ENCODE results near the gene DNMT1. TPM values are rescaled to one million over a fixed set of nuclear protein-coding genes. Genes with fewer than 3 reads are reported as not detected.

DNMT1 gene
- polyA plus RNA-seq, 2 donors = 32.1 to 42.6 TPM

- Histone ChIP-seq H3K4me1 (ENCODE audit: control insufficient read depth in 2 of 2, insufficient read depth in 2 of 2, low read length in 1 of 2) (peaks cover 0 to 7% of the 10 kb centered on the region in 2 donors), H3K36me3 (ENCODE audit: control insufficient read depth in 2 of 2, insufficient read depth in 2 of 2, low read length in 1 of 2) (peaks cover 18 to 69% of the 10 kb centered on the region in 2 donors), H3K27me3 (ENCODE audit: control insufficient read depth in 1 of 2, insufficient read depth in 2 of 2, low read length in 2 of 2) (no peaks in the 10 kb centered on the region), H3K4me3 (ENCODE audit: low read depth in 1 of 2, low read length in 2 of 2) (no peak overlapping the region), H3K9me3 (ENCODE audit: control insufficient read depth in 2 of 2, insufficient read depth in 1 of 2, low read depth in 1 of 2, low read length in 1 of 2) (no peaks in the 10 kb centered on the region), H3K27ac (ENCODE audit: low read depth in 2 of 2, low read length in 1 of 2) (no peak overlapping the region)
- 94 to 95% methylated on average over 23 of the region's 23 CpGs for WGBS, 2 donors
These were observed 54.8 kb downstream of the DNMT1 start for GRCh38 chr19:10139952-10140351.

GRCh38 chr19:10138879-10139795, 55.6 kb downstream of the DNMT1 start:
- Histone ChIP-seq H3K36me3 (ENCODE audit: control insufficient read depth in 2 of 2, insufficient read depth in 2 of 2, low read length in 1 of 2) (peaks cover 17 to 64% of the 10 kb centered on the region in 2 donors), H3K4me3 (ENCODE audit: low read depth in 1 of 2, low read length in 2 of 2) (no peak overlapping the region), H3K27me3 (ENCODE audit: control insufficient read depth in 1 of 2, insufficient read depth in 2 of 2, low read length in 2 of 2) (no peaks in the 10 kb centered on the region), H3K9me3 (ENCODE audit: control insufficient read depth in 2 of 2, insufficient read depth in 1 of 2, low read depth in 1 of 2, low read length in 1 of 2) (no peaks in the 10 kb centered on the region), H3K27ac (ENCODE audit: low read depth in 2 of 2, low read length in 1 of 2) (no peak overlapping the region), H3K4me1 (ENCODE audit: control insufficient read depth in 2 of 2, insufficient read depth in 2 of 2, low read length in 1 of 2) (peaks cover 0 to 7% of the 10 kb centered on the region in 2 donors)
- 91 to 93% methylated on average over 27 of the region's 27 CpGs for WGBS, 2 donors

- H3K4me1 ChIP-seq (ENCODE audit: control insufficient read depth in 2 of 2, insufficient read depth in 2 of 2, low read length in 1 of 2) = peaks cover 0 to 7% of the 10 kb centered on the region in 2 donors
- H3K4me3 ChIP-seq (ENCODE audit: low read depth in 1 of 2, low read length in 2 of 2) = no peak overlapping the region
- no peaks in the 10 kb centered on the region for H3K27me3 ChIP-seq (ENCODE audit: control insufficient read depth in 1 of 2, insufficient read depth in 2 of 2, low read length in 2 of 2)
- H3K9me3 ChIP-seq (ENCODE audit: control insufficient read depth in 2 of 2, insufficient read depth in 1 of 2, low read depth in 1 of 2, low read length in 1 of 2) = no peaks in the 10 kb centered on the region
- 90 to 92% methylated on average over 38 of the region's 38 CpGs for WGBS, 2 donors
- H3K36me3 ChIP-seq (ENCODE audit: control insufficient read depth in 2 of 2, insufficient read depth in 2 of 2, low read length in 1 of 2) = peaks cover 12 to 63% of the 10 kb centered on the region in 2 donors
- H3K27ac ChIP-seq (ENCODE audit: low read depth in 2 of 2, low read length in 1 of 2) = no peak overlapping the region
These were observed 56.7 kb downstream of the DNMT1 start for GRCh38 chr19:10137751-10138682.

- H3K9me3 ChIP-seq (ENCODE audit: control insufficient read depth in 2 of 2, insufficient read depth in 1 of 2, low read depth in 1 of 2, low read length in 1 of 2) = no peaks in the 10 kb centered on the region
- H3K4me1 ChIP-seq (ENCODE audit: control insufficient read depth in 2 of 2, insufficient read depth in 2 of 2, low read length in 1 of 2) = peaks cover 0 to 7% of the 10 kb centered on the region in 2 donors
- no peak overlapping the region for H3K27ac ChIP-seq (ENCODE audit: low read depth in 2 of 2, low read length in 1 of 2)
- no peaks in the 10 kb centered on the region for H3K27me3 ChIP-seq (ENCODE audit: control insufficient read depth in 1 of 2, insufficient read depth in 2 of 2, low read length in 2 of 2)
- no peak overlapping the region for H3K4me3 ChIP-seq (ENCODE audit: low read depth in 1 of 2, low read length in 2 of 2)
- H3K36me3 ChIP-seq (ENCODE audit: control insufficient read depth in 2 of 2, insufficient read depth in 2 of 2, low read length in 1 of 2) = peaks cover 12 to 63% of the 10 kb centered on the region in 2 donors
- 95% methylated on average over 14 of the region's 14 CpGs for WGBS, 2 donors
These were observed 57.8 kb downstream of the DNMT1 start for GRCh38 chr19:10136936-10137335.

- peak overlapping the region in 1 of 2 donors; percentile 27 for H3K27ac ChIP-seq (ENCODE audit: low read depth in 2 of 2, low read length in 1 of 2)
- 76 to 84% methylated on average over 38 to 39 of the region's 39 CpGs for WGBS, 2 donors
- H3K27me3 ChIP-seq (ENCODE audit: control insufficient read depth in 1 of 2, insufficient read depth in 2 of 2, low read length in 2 of 2) = no peaks in the 10 kb centered on the region
- H3K36me3 ChIP-seq (ENCODE audit: control insufficient read depth in 2 of 2, insufficient read depth in 2 of 2, low read length in 1 of 2) = peaks cover 10 to 58% of the 10 kb centered on the region in 2 donors
- no peak overlapping the region for H3K4me3 ChIP-seq (ENCODE audit: low read depth in 1 of 2, low read length in 2 of 2)
- no peaks in the 10 kb centered on the region for H3K9me3 ChIP-seq (ENCODE audit: control insufficient read depth in 2 of 2, insufficient read depth in 1 of 2, low read depth in 1 of 2, low read length in 1 of 2)
- peaks cover 0 to 7% of the 10 kb centered on the region in 2 donors for H3K4me1 ChIP-seq (ENCODE audit: control insufficient read depth in 2 of 2, insufficient read depth in 2 of 2, low read length in 1 of 2)
These were observed 59.0 kb downstream of the DNMT1 start for GRCh38 chr19:10135551-10136334.

- Histone ChIP-seq H3K4me3 (ENCODE audit: low read depth in 1 of 2, low read length in 2 of 2) (no peak overlapping the region), H3K9me3 (ENCODE audit: control insufficient read depth in 2 of 2, insufficient read depth in 1 of 2, low read depth in 1 of 2, low read length in 1 of 2) (no peaks in the 10 kb centered on the region), H3K27me3 (ENCODE audit: control insufficient read depth in 1 of 2, insufficient read depth in 2 of 2, low read length in 2 of 2) (no peaks in the 10 kb centered on the region), H3K4me1 (ENCODE audit: control insufficient read depth in 2 of 2, insufficient read depth in 2 of 2, low read length in 1 of 2) (peaks cover 0 to 7% of the 10 kb centered on the region in 2 donors), H3K36me3 (ENCODE audit: control insufficient read depth in 2 of 2, insufficient read depth in 2 of 2, low read length in 1 of 2) (peaks cover 7 to 44% of the 10 kb centered on the region in 2 donors), H3K27ac (ENCODE audit: low read depth in 2 of 2, low read length in 1 of 2) (no peak overlapping the region)
- 90 to 93% methylated on average over 7 to 9 of the region's 9 CpGs for WGBS, 2 donors
These were observed 60.7 kb downstream of the DNMT1 start for GRCh38 chr19:10134040-10134439.

- no peaks in the 10 kb centered on the region for H3K9me3 ChIP-seq (ENCODE audit: control insufficient read depth in 2 of 2, insufficient read depth in 1 of 2, low read depth in 1 of 2, low read length in 1 of 2)
- H3K36me3 ChIP-seq (ENCODE audit: control insufficient read depth in 2 of 2, insufficient read depth in 2 of 2, low read length in 1 of 2) = peaks cover 3 to 41% of the 10 kb centered on the region in 2 donors
- no peaks in the 10 kb centered on the region for H3K27me3 ChIP-seq (ENCODE audit: control insufficient read depth in 1 of 2, insufficient read depth in 2 of 2, low read length in 2 of 2)
- WGBS, 2 donors = 85% methylated on average over 11 of the region's 11 CpGs
- H3K4me1 ChIP-seq (ENCODE audit: control insufficient read depth in 2 of 2, insufficient read depth in 2 of 2, low read length in 1 of 2) = peaks cover 0 to 7% of the 10 kb centered on the region in 2 donors
- H3K27ac ChIP-seq (ENCODE audit: low read depth in 2 of 2, low read length in 1 of 2) = no peak overlapping the region
- no peak overlapping the region for H3K4me3 ChIP-seq (ENCODE audit: low read depth in 1 of 2, low read length in 2 of 2)
These were observed 61.2 kb downstream of the DNMT1 start for GRCh38 chr19:10133596-10133995.

GRCh38 chr19:10132905-10133304, 61.8 kb downstream of the DNMT1 start:
- Histone ChIP-seq H3K4me3 (ENCODE audit: low read depth in 1 of 2, low read length in 2 of 2) (no peak overlapping the region), H3K36me3 (ENCODE audit: control insufficient read depth in 2 of 2, insufficient read depth in 2 of 2, low read length in 1 of 2) (peaks cover 1 to 34% of the 10 kb centered on the region in 2 donors)
- WGBS, 2 donors = 85 to 90% methylated on average over 7 of the region's 7 CpGs

GRCh38 chr19:10126213-10126639, 68.5 kb downstream of the DNMT1 start:
- Histone ChIP-seq H3K27ac (ENCODE audit: low read depth in 2 of 2, low read length in 1 of 2) (no peak overlapping the region), H3K4me1 (ENCODE audit: control insufficient read depth in 2 of 2, insufficient read depth in 2 of 2, low read length in 1 of 2) (no peaks in the 10 kb centered on the region), H3K9me3 (ENCODE audit: control insufficient read depth in 2 of 2, insufficient read depth in 1 of 2, low read depth in 1 of 2, low read length in 1 of 2) (no peaks in the 10 kb centered on the region), H3K36me3 (ENCODE audit: control insufficient read depth in 2 of 2, insufficient read depth in 2 of 2, low read length in 1 of 2) (no peaks in the 10 kb centered on the region), H3K27me3 (ENCODE audit: control insufficient read depth in 1 of 2, insufficient read depth in 2 of 2, low read length in 2 of 2) (no peaks in the 10 kb centered on the region), H3K4me3 (ENCODE audit: low read depth in 1 of 2, low read length in 2 of 2) (no peak overlapping the region)
- 86 to 90% methylated on average over 4 of the region's 4 CpGs for WGBS, 2 donors

More at GRCh38 chr19:10132905-10133304, 61.8 kb downstream of the DNMT1 start:
- Histone ChIP-seq H3K9me3 (ENCODE audit: control insufficient read depth in 2 of 2, insufficient read depth in 1 of 2, low read depth in 1 of 2, low read length in 1 of 2) (no peaks in the 10 kb centered on the region), H3K4me1 (ENCODE audit: control insufficient read depth in 2 of 2, insufficient read depth in 2 of 2, low read length in 1 of 2) (peaks cover 0 to 7% of the 10 kb centered on the region in 2 donors), H3K27ac (ENCODE audit: low read depth in 2 of 2, low read length in 1 of 2) (no peak overlapping the region), H3K27me3 (ENCODE audit: control insufficient read depth in 1 of 2, insufficient read depth in 2 of 2, low read length in 2 of 2) (no peaks in the 10 kb centered on the region)

Measured in esophagus (tissue), 2 donors.